ENCODE measurements around the gene MYADML2. TPM values are rescaled to one million over a fixed set of nuclear protein-coding genes. Genes with fewer than 3 reads are reported as not detected.
A peak's percentile ranks its signal among the peaks of the same experiment; 100 is the strongest.

Gene MYADML2
- total and polyA plus RNA-seq, 10 of the 15 experiments (the other 5 are each of a cell fraction or from before 2014, with no cell fraction given), result not detected

GRCh38 chr17:81967533-81968395, 20.7 kb upstream of the MYADML2 start (continued):
- TF ChIP-seq EGR1 (IDR thresholded peaks at IDR 0.05; ENCODE audit: borderline replicate concordance in 1 of 2, low read depth in 2 of 2, low read length in 2 of 2), result peak in 1 of 2 experiments; percentile 98; a peak in 2 of 3 replicates
- peak; percentile 99 for TF ChIP-seq TCF7 (IDR thresholded peaks at IDR 0.05; ENCODE audit: borderline replicate concordance)

- no peak overlapping the region for H3K9ac ChIP-seq (ENCODE audit: control insufficient read depth, insufficient read depth, low read length)
- ChIA-PET RAD21 (ENCODE audit: unreplicated experiment) (interaction anchor here (0.6 to 1.9 kb wide), 4 partner anchors 8 to 73 kb away, joined by 4 to 12 read pairs (median 6); partner anchors contain the start of genes CENPX and LRRC45), SMC1A (ENCODE audit: uncharacterized antibody, unreplicated experiment) (interaction anchor here (1.2 to 2.0 kb wide), 3 partner anchors 10 to 71 kb away, joined by 4 to 9 read pairs (median 7); partner anchors contain the start of genes ASPSCR1 and DCXR), POLR2A (interaction anchor here (0.6 to 2.3 kb wide), 10 partner anchors 9 to 325 kb away, joined by 3 to 18 read pairs (median 3); partner anchors contain the start of genes ASPSCR1, DCXR, FASN and MCRIP1), CTCF (interaction anchor here (0.7 to 2.9 kb wide), 3 partner anchors 8 to 54 kb away, joined by 3 to 28 read pairs (median 4); partner anchors contain the start of genes CENPX and LRRC45)
- 44% methylated on average over 5 of the region's 5 CpGs for WGBS (ENCODE audit: insufficient coverage, insufficient replicate concordance, low lambda C conversion rate, missing lambda C conversion rate)
- no peak for FAIRE-seq
- intact Hi-C loops (cut with micrococcal nuclease; ENCODE audit: unreplicated experiment), result loop anchor here (5.0 kb wide), 1 partner anchor 40 kb away; the partner anchor contains the start of gene MAFG
- H3K27ac ChIP-seq (ENCODE audit: control insufficient read depth, insufficient read depth), result no peak overlapping the region
- H3K27me3 ChIP-seq (replicated peaks in 1 of 2; ENCODE audit: control insufficient read depth in 2 of 2, insufficient read depth in 2 of 2, low read length in 1 of 2), result peaks cover 2 to 5% of the 10 kb centered on the region in 2 experiments
- H3K9me3 ChIP-seq (replicated peaks; ENCODE audit: control insufficient read depth, insufficient read depth, low read length), result no peaks in the 10 kb centered on the region
- H3K36me3 ChIP-seq (ENCODE audit: control insufficient read depth in 2 of 2, insufficient read depth in 2 of 2, low read length in 1 of 2), result no peaks in the 10 kb centered on the region
- H3K79me2 ChIP-seq (ENCODE audit: control insufficient read depth, insufficient read depth, low read length), result no peaks in the 10 kb centered on the region
- no peak for ATAC-seq
- no peak overlapping the region for H3K4me3 ChIP-seq
- in situ Hi-C loops (cut with MboI), result no loop called here
- BruUV-seq (replicated peaks), result no TSS peak
- H4K20me1 ChIP-seq (ENCODE audit: control insufficient read depth, insufficient read depth), result no peaks in the 10 kb centered on the region
- H2AFZ ChIP-seq (ENCODE audit: control insufficient read depth, low read depth, low read length), result peak overlapping the region; percentile 5; the same call in 1 of the 2 replicates
- peaks cover 18% of the 10 kb centered on the region for H3K4me1 ChIP-seq (ENCODE audit: control insufficient read depth, insufficient read depth, low read length)
- peak overlapping the region; percentile 49 for H3K4me2 ChIP-seq (ENCODE audit: control insufficient read depth, insufficient read depth)
- DNase-seq (ENCODE audit: low read depth, low spot score), result no peak
- TF ChIP-seq ELK1 (IDR thresholded peaks at IDR 0.05; ENCODE audit: low read depth, low read length) (no peak), BHLHE40 (IDR thresholded peaks at IDR 0.05; ENCODE audit: borderline replicate concordance in 1 of 2, low read depth in 2 of 2, low read length in 1 of 2) (no peak), SKIL (IDR thresholded peaks at IDR 0.05; ENCODE audit: low read depth, poor library complexity, severe bottlenecking) (no peak), ZBED1 (IDR thresholded peaks at IDR 0.05; ENCODE audit: borderline replicate concordance) (no peak), ZNF622 (IDR thresholded peaks at IDR 0.05) (no peak), KAT2A (conservative IDR thresholded peaks at IDR 0.05; ENCODE audit: control insufficient read depth, low read depth, low read length) (no peak), ZBTB4 (CRISPR knock-in tag; IDR thresholded peaks at IDR 0.05) (no peak), CBFB (IDR thresholded peaks at IDR 0.05; ENCODE audit: low read depth) (no peak), FOXM1 (IDR thresholded peaks at IDR 0.05; ENCODE audit: low read depth, low read length) (no peak), E2F4 (IDR thresholded peaks at IDR 0.05; ENCODE audit: low read depth, low read length) (no peak), NFIC (IDR thresholded peaks at IDR 0.05; ENCODE audit: low read depth, low read length) (no peak)
These were observed 20.2 kb upstream of the MYADML2 start for GRCh38 chr17:81967244-81967532.

All from GM12878 (cell line).